Endothelial cell of umbilical vein (primary cell): Measurements from ENCODE around the gene CASKIN1. TPM values are rescaled to one million over a fixed set of nuclear protein-coding genes. Genes with fewer than 3 reads are reported as not detected.

Source experiments
- BruUV-seq: library from RNA; stranded (reverse); fragments of 400-500 nt; replicated peaks from 2 replicates; lab custom pipeline; 2021; lab: Mats Ljungman, UMichigan
- CTCF ChIA-PET: fragments of 300-600, 350-600 bp; sonication (Branson Sonifier 250); formaldehyde crosslinking; loops from one replicate; lab custom pipeline; 2021; ENCODE audit warnings: antibody characterized with exemption, inconsistent platforms; lab: Charles Lee
- POLR2A ChIA-PET: fragments of 300-600, 350-600 bp; sonication (Branson Sonifier 250); formaldehyde crosslinking; loops from one replicate; lab custom pipeline; 2021; ENCODE audit warnings: antibody characterized with exemption, inconsistent platforms; lab: Charles Lee
- DNase-seq: peaks from one replicate; pipeline ENCODE4 v3.0.0-alpha.2; 2011; ENCODE audit warnings: low read depth, low spot score
- FAIRE-seq: peaks from 2 replicates; lab custom pipeline; 2011; peaks lifted over from hg19 to GRCh38; lab: Jason Lieb, UNC
- H2AFZ ChIP-seq: 2 replicates; pipeline ENCODE4 v1.6.0; 2012; ENCODE audit warnings: low read depth, low read length, control low read depth, inconsistent platforms
- H3K27ac ChIP-seq: 2 replicates; pipeline ENCODE4 v1.5.1; 2011; ENCODE audit warnings: low read depth, mild to moderate bottlenecking, control low read depth, low read length, moderate library complexity; ENCODE audit not compliant: insufficient read depth
- H3K27me3 ChIP-seq, 2 experiments: 2 replicates each; pipeline versions ENCODE4 v1.6.0 to v1.6.1; 2011; ENCODE audit warnings: low read length in 2 of 2, mixed read lengths in 1 of 2; ENCODE audit not compliant: control insufficient read depth in 2 of 2, insufficient read depth in 2 of 2
- H3K36me3 ChIP-seq, 2 experiments: 2 replicates in 1 of 2; 3 replicates in 1 of 2; pipeline ENCODE4 v1.5.1; 2011; ENCODE audit warnings: low read length in 2 of 2, mild to moderate bottlenecking in 1 of 2, moderate library complexity in 1 of 2; ENCODE audit not compliant: control insufficient read depth in 2 of 2, insufficient read depth in 2 of 2; ENCODE audit errors: extremely low read depth in 1 of 2
- H3K4me1 ChIP-seq: 3 replicates; pipeline ENCODE4 v1.5.1; 2011; ENCODE audit warnings: mild to moderate bottlenecking, low read length; ENCODE audit not compliant: control insufficient read depth, insufficient read depth; ENCODE audit errors: extremely low read depth
- H3K4me2 ChIP-seq: 2 replicates; pipeline ENCODE4 v1.6.1; 2011; ENCODE audit warnings: low read length, control low read depth, mixed read lengths; ENCODE audit not compliant: insufficient read depth
- H3K4me3 ChIP-seq, 3 experiments: fragments of 200-600 bp in 1 of 3; sonication (generic), shearing (Covaris generic) in 1 of 3; replicated peaks in 1 of 3; 2 replicates each; pipeline ENCODE4 v1.5.1; 2011 to 2016; ENCODE audit warnings: control low read depth in 3 of 3, low read length in 3 of 3, mild to moderate bottlenecking in 2 of 3, inconsistent platforms in 1 of 3, low read depth in 1 of 3, moderate library complexity in 1 of 3; ENCODE audit not compliant: insufficient read depth in 1 of 3
- H3K79me2 ChIP-seq: 2 replicates; pipeline ENCODE4 v1.6.0; 2012; ENCODE audit warnings: low read length, inconsistent platforms; ENCODE audit not compliant: control insufficient read depth, insufficient read depth
- H3K9ac ChIP-seq: replicated peaks from 2 replicates; pipeline ENCODE3; 2011; ENCODE audit warnings: low read length, control low read depth; ENCODE audit not compliant: insufficient read depth; ENCODE audit errors: extremely low read depth
- H3K9me1 ChIP-seq: replicated peaks from 3 replicates; pipeline ENCODE4 v1.6.0; 2011; ENCODE audit warnings: mild to moderate bottlenecking, low read length; ENCODE audit not compliant: control insufficient read depth, insufficient read depth; ENCODE audit errors: extremely low read depth
- H3K9me3 ChIP-seq: replicated peaks from 2 replicates; pipeline ENCODE4 v1.5.1; 2012; ENCODE audit warnings: low read length, inconsistent platforms; ENCODE audit not compliant: control insufficient read depth, insufficient read depth
- H4K20me1 ChIP-seq: replicated peaks from 2 replicates; pipeline ENCODE3; 2011; ENCODE audit warnings: mild to moderate bottlenecking, low read length; ENCODE audit not compliant: control insufficient read depth, insufficient read depth; ENCODE audit errors: extremely low read depth
- CTCF ChIP-seq, 2 donors: IDR thresholded peaks; 1 replicate in 1 of 2; 2 replicates in 1 of 2; pipeline ENCODE4 v1.5.1; 2011; ENCODE audit warnings: low read length in 2 of 2, mild to moderate bottlenecking in 2 of 2, moderate library complexity in 2 of 2, control low read depth in 1 of 2, inconsistent platforms in 1 of 2, low read depth in 1 of 2; ENCODE audit not compliant: insufficient read depth in 1 of 2; ENCODE audit errors: extremely low read depth in 1 of 2
- EZH2 ChIP-seq: IDR thresholded peaks from 2 replicates; pipeline ENCODE4 v1.6.1; 2012; ENCODE audit warnings: borderline replicate concordance, low read depth, mild to moderate bottlenecking, moderate library complexity, low read length, inconsistent platforms; ENCODE audit not compliant: severe bottlenecking
- FOS ChIP-seq: IDR thresholded peaks from 2 replicates; pipeline ENCODE4 v1.6.1; 2011; ENCODE audit warnings: mild to moderate bottlenecking, low read length, moderate library complexity, borderline replicate concordance; ENCODE audit not compliant: insufficient read depth
- GATA2 ChIP-seq: IDR thresholded peaks from 2 replicates; pipeline ENCODE4 v1.7.0; 2011; ENCODE audit warnings: low read depth, mild to moderate bottlenecking, moderate library complexity, mixed read lengths, low read length; ENCODE audit not compliant: insufficient read length, insufficient read depth
- JUN ChIP-seq: IDR thresholded peaks from 2 replicates; pipeline ENCODE4 v1.6.1; 2011; ENCODE audit warnings: borderline replicate concordance, low read depth; ENCODE audit not compliant: insufficient read length, insufficient read depth
- MAX ChIP-seq: IDR thresholded peaks from 2 replicates; pipeline ENCODE4 v1.6.1; 2011; ENCODE audit not compliant: insufficient read depth, insufficient read length
- MYC ChIP-seq: IDR thresholded peaks from one replicate; pipeline ENCODE4 v1.6.1; 2011; ENCODE audit warnings: mild to moderate bottlenecking, low read depth, low read length
- POLR2A ChIP-seq: IDR thresholded peaks from 2 replicates; pipeline ENCODE4 v1.6.1; 2012; ENCODE audit warnings: low read depth, mild to moderate bottlenecking, control low read depth, low read length
- POLR2AphosphoS5 ChIP-seq: IDR thresholded peaks from 2 replicates; pipeline ENCODE4 v1.6.1; 2012; ENCODE audit warnings: low read depth, mild to moderate bottlenecking, control low read depth, low read length, moderate library complexity; ENCODE audit not compliant: insufficient read depth
- dilution Hi-C: fragments of 300-500 bp; cut with MboI; formaldehyde crosslinking; loops from one replicate; pipeline ENCODE4 v1.15.0; 2019; ENCODE audit warnings: low sequenced_read_pairs; ENCODE audit not compliant: extremely low pct_ligation_motif_present
- intact Hi-C: fragments of 100-400 bp; cut with micrococcal nuclease; formaldehyde crosslinking; loops from one replicate; pipeline ENCODE4 v1.10.0; 2022
- polyA plus RNA-seq, 4 experiments: library from polyadenylated mRNA; depleted of rRNA in 3 of 4; stranded (reverse) in 3 of 4; unstranded in 1 of 4; fragments of >200 nt; gene quantifications; 2 replicates each; pipeline versions ENCODE4 v1.2.1 to v1.2.3, GENCODE V29; 2011 to 2012; ENCODE audit warnings: missing spikeins in 1 of 4
- total RNA-seq: library from RNA; stranded (reverse); gene quantifications from 2 replicates; pipeline ENCODE4 v1.2.3, GENCODE V29; 2021

Gene CASKIN1
- total and polyA plus RNA-seq, 2 donors (not counting 3 experiments of a cell fraction or from before 2014, with no cell fraction given): 0.11 to 0.58 TPM

- TF ChIP-seq JUN (no peak), POLR2AphosphoS5 (no peak), POLR2A (no peak), MAX (no peak), CTCF (IDR thresholded peaks at IDR 0.05; ENCODE audit: extremely low read depth in 1 of 2, insufficient read depth in 1 of 2, low read depth in 1 of 2, low read length in 2 of 2) (no peak), EZH2 (no peak), FOS (no peak), MYC (no peak), GATA2 (no peak)
- intact Hi-C loops: no loop called here
- H3K4me2 ChIP-seq: no peak overlapping the region
- FAIRE-seq: no peak
- H4K20me1 ChIP-seq: no peaks in the 10 kb centered on the region
- H3K79me2 ChIP-seq: peaks cover 59% of the 10 kb centered on the region
- peaks cover 5 to 29% of the 10 kb centered on the region in 2 experiments for H3K36me3 ChIP-seq
- peaks cover 15% of the 10 kb centered on the region for H3K4me1 ChIP-seq
- ChIA-PET CTCF (interaction anchor here (1.3 kb wide), 1 partner anchor 28 kb away, joined by 4 read pairs; no protein-coding TSS in a partner anchor), POLR2A (interaction anchor here (2.9 kb wide), 1 partner anchor 11 kb away, joined by 15 read pairs; the partner anchor contains the start of gene TRAF7)
- H3K27ac ChIP-seq: no peak overlapping the region
- H3K9me1 ChIP-seq: no peaks in the 10 kb centered on the region
- no peak for DNase-seq
- dilution Hi-C loops: loop anchor here (25.0 kb wide), 1 partner anchor 129 kb away; the partner anchor contains the start of genes NHERF2, NTHL1 and TSC2
- no peaks in the 10 kb centered on the region for H3K27me3 ChIP-seq
- no peak overlapping the region for H3K9ac ChIP-seq
- H3K9me3 ChIP-seq: no peaks in the 10 kb centered on the region
- H3K4me3 ChIP-seq: no peak overlapping the region
- H2AFZ ChIP-seq: no peak overlapping the region
- BruUV-seq: no TSS peak
Measured at GRCh38 chr16:2166263-2167067, 29.9 kb downstream of the CASKIN1 start.
